Gastroesophageal sphincter (tissue), 3 donors: ENCODE results near the gene PARD6B.

Experiments
- CTCF ChIP-seq, 4 experiments: fragments of 200-600 bp in 2 of 4; fragments of 450-650 bp in 2 of 4; sonication (generic) in 1 of 4; IDR thresholded peaks; one replicate each; pipeline ENCODE4 v1.5.1; 2017 to 2019; ENCODE audit warnings: antibody characterized with exemption in 4 of 4, mild to moderate bottlenecking in 2 of 4, moderate library complexity in 2 of 4
- EP300 ChIP-seq: sonication (generic); formaldehyde crosslinking; IDR thresholded peaks from one replicate; pipeline ENCODE4 v1.6.1; 2017; ENCODE audit warnings: antibody characterized with exemption, mild to moderate bottlenecking

GRCh38 chr20:50799176-50799889 is 68.0 kb downstream of the PARD6B start:
- TF ChIP-seq EP300: no peak
- no peak for TF ChIP-seq CTCF (IDR thresholded peaks at IDR 0.05)
